Type B pancreatic cell (in vitro differentiated cells): ENCODE data around the gene CADPS. TPM values are rescaled to one million over a fixed set of nuclear protein-coding genes. Genes with fewer than 3 reads are reported as not detected.

Experiments
- DNase-seq: peaks from one replicate; pipeline ENCODE4 v3.0.0; 2021; ENCODE audit warnings: mixed read lengths; ENCODE audit not compliant: unreplicated experiment; ENCODE audit errors: extremely low spot score
- H3K27ac Mint-ChIP-seq: 2 replicates; pipeline ENCODE4 v1.8.0; 2021; ENCODE audit warnings: mild to moderate bottlenecking, mixed read lengths
- H3K27me3 Mint-ChIP-seq: 2 replicates; pipeline ENCODE4 v1.8.0; 2021; ENCODE audit warnings: mixed read lengths
- H3K36me3 Mint-ChIP-seq: 2 replicates; pipeline ENCODE4 v1.8.0; 2021; ENCODE audit warnings: mixed read lengths
- H3K4me1 Mint-ChIP-seq: one replicate; pipeline ENCODE4 v1.8.0; 2021; ENCODE audit warnings: mixed read lengths; ENCODE audit not compliant: unreplicated experiment
- H3K4me3 Mint-ChIP-seq: 2 replicates; pipeline ENCODE4 v1.8.0; 2021; ENCODE audit warnings: mild to moderate bottlenecking, mixed read lengths
- H3K9me3 Mint-ChIP-seq: 2 replicates; pipeline ENCODE4 v1.8.0; 2021; ENCODE audit warnings: mixed read lengths
- CTCF ChIP-seq: fragments of 200-600 bp; sonication (generic); conservative IDR thresholded peaks from 2 replicates; pipeline ENCODE4 v1.5.0; 2021; ENCODE audit warnings: antibody characterized with exemption, mild to moderate bottlenecking
- total RNA-seq: library from RNA; stranded (reverse); gene quantifications from 2 replicates; pipeline ENCODE4 v1.2.1, GENCODE V29; 2021; ENCODE audit warnings: low replicate concordance

The CADPS gene
- total RNA-seq, 1 donor from 2014 or later, result 21.6 TPM

GRCh38 chr3:62375655-62376453 is 499.4 kb downstream of the CADPS start:
- Mint-ChIP-seq H3K36me3 (no peaks in the 10 kb centered on the region), H3K27me3 (peaks cover 99% of the 10 kb centered on the region), H3K9me3 (no peaks in the 10 kb centered on the region), H3K27ac (no peak overlapping the region), H3K4me1 (peaks cover 17% of the 10 kb centered on the region), H3K4me3 (no peak overlapping the region)
- no peak for DNase-seq
- no peak for TF ChIP-seq CTCF

- no peak for TF ChIP-seq CTCF
- DNase-seq, result no peak
- Mint-ChIP-seq H3K27ac (no peak overlapping the region), H3K27me3 (peaks cover 99% of the 10 kb centered on the region), H3K9me3 (no peaks in the 10 kb centered on the region), H3K36me3 (no peaks in the 10 kb centered on the region), H3K4me1 (peaks cover 25% of the 10 kb centered on the region), H3K4me3 (peak overlapping the region; percentile 63)
These were observed 500.6 kb downstream of the CADPS start for GRCh38 chr3:62374341-62375218.

- Mint-ChIP-seq H3K4me3 (peak overlapping the region; percentile 63), H3K27ac (no peak overlapping the region), H3K9me3 (no peaks in the 10 kb centered on the region), H3K4me1 (peaks cover 25% of the 10 kb centered on the region), H3K27me3 (peaks cover 99% of the 10 kb centered on the region), H3K36me3 (no peaks in the 10 kb centered on the region)
- no peak for TF ChIP-seq CTCF
- DNase-seq, result no peak
These were observed 501.4 kb downstream of the CADPS start for GRCh38 chr3:62373714-62374333.

GRCh38 chr3:62373215-62373614 is 502.0 kb downstream of the CADPS start, which contains the start of gene FEZF2:
Gene FEZF2, minus strand, starts transcription at chr3:62373550. Its CDS starts 682 bp downstream, at chr3:62372868.
- TF ChIP-seq CTCF, result no peak
- no peaks in the 10 kb centered on the region for H3K9me3 Mint-ChIP-seq
- peaks cover 30% of the 10 kb centered on the region for H3K4me1 Mint-ChIP-seq
- H3K27ac Mint-ChIP-seq, result no peak within 1 kb of the TSS
- DNase-seq, result no peak
- H3K36me3 Mint-ChIP-seq, result no peaks in the 10 kb centered on the region
- H3K4me3 Mint-ChIP-seq, result peak within 1 kb of the TSS; percentile 63
- peaks cover 99% of the 10 kb centered on the region for H3K27me3 Mint-ChIP-seq

GRCh38 chr3:62372621-62373041 is 502.6 kb downstream of the CADPS start:
- H3K4me1 Mint-ChIP-seq, result peaks cover 33% of the 10 kb centered on the region
- no peak for TF ChIP-seq CTCF
- no peak for DNase-seq

More at GRCh38 chr3:62372621-62373041, 502.6 kb downstream of the CADPS start:
- H3K4me3 Mint-ChIP-seq, result no peak overlapping the region
- peaks cover 99% of the 10 kb centered on the region for H3K27me3 Mint-ChIP-seq
- no peak overlapping the region for H3K27ac Mint-ChIP-seq
- H3K9me3 Mint-ChIP-seq, result no peaks in the 10 kb centered on the region
- H3K36me3 Mint-ChIP-seq, result no peaks in the 10 kb centered on the region
